HepG2 (cell line): Measurements from ENCODE around the gene ZNF584. TPM values are rescaled to one million over a fixed set of nuclear protein-coding genes. Genes with fewer than 3 reads are reported as not detected.

ENCODE experiments used
- AGO1 ChIP-seq: fragments of 200-400 bp; formaldehyde crosslinking; IDR thresholded peaks from 2 replicates; pipeline ENCODE4 v1.6.1; 2017; ENCODE audit warnings: mild to moderate bottlenecking, low read depth, low read length, moderate library complexity; ENCODE audit not compliant: poor library complexity, severe bottlenecking
- BCLAF1 ChIP-seq: fragments of 450-650 bp; IDR thresholded peaks from 2 replicates; pipeline ENCODE4 v1.6.1; 2017; ENCODE audit warnings: mild to moderate bottlenecking
- DRAP1 ChIP-seq: IDR thresholded peaks from 2 replicates; pipeline ENCODE4 v1.6.1; 2016; ENCODE audit warnings: missing genetic modification reagents, missing compliant biosample characterization
- EED ChIP-seq: sonication (generic); formaldehyde crosslinking; IDR thresholded peaks from 2 replicates; pipeline ENCODE4 v1.5.0; 2020; ENCODE audit warnings: mild to moderate bottlenecking, missing genetic modification reagents
- FOXA1 ChIP-seq, 2 experiments: fragments of 450-650 bp in 1 of 2; sonication (generic) in 1 of 2; formaldehyde crosslinking in 1 of 2; IDR thresholded peaks; 2 replicates each; pipeline versions ENCODE4 v1.4.0 to v1.6.1; 2016 to 2020; ENCODE audit warnings: missing genetic modification reagents in 1 of 2
- KIAA2018 ChIP-seq: sonication (generic); formaldehyde crosslinking; IDR thresholded peaks from 2 replicates; pipeline ENCODE4 v1.5.0; 2020; ENCODE audit warnings: mild to moderate bottlenecking, missing genetic modification reagents, borderline replicate concordance
- KLF16 ChIP-seq, 2 experiments: sonication (generic) in 1 of 2; formaldehyde crosslinking in 1 of 2; IDR thresholded peaks; 2 replicates each; pipeline versions ENCODE4 v1.6.1 to v1.8.0; 2016 to 2023; ENCODE audit warnings: missing genetic modification reagents in 2 of 2, missing compliant biosample characterization in 1 of 2
- NFKBIZ ChIP-seq: IDR thresholded peaks from 2 replicates; pipeline ENCODE4 v1.6.1; 2018; ENCODE audit warnings: missing genetic modification reagents, missing compliant biosample characterization
- RXRB ChIP-seq: IDR thresholded peaks from 2 replicates; pipeline ENCODE4 v1.6.1; 2016; ENCODE audit warnings: borderline replicate concordance, missing genetic modification reagents, missing compliant biosample characterization
- ZFP36L2 ChIP-seq: sonication (generic); formaldehyde crosslinking; IDR thresholded peaks from 2 replicates; pipeline ENCODE4 v1.4.0; 2020; ENCODE audit warnings: missing genetic modification reagents
- ZNF18 ChIP-seq: sonication (generic); formaldehyde crosslinking; IDR thresholded peaks from 2 replicates; pipeline ENCODE4 v1.8.0; 2022; ENCODE audit warnings: mild to moderate bottlenecking, missing genetic modification reagents; ENCODE audit not compliant: insufficient replicate concordance
- ZNF256 ChIP-seq: sonication (generic); formaldehyde crosslinking; conservative IDR thresholded peaks from 2 replicates; pipeline ENCODE4 v1.4.0; 2020; ENCODE audit warnings: missing genetic modification reagents
- ZNF331 ChIP-seq: sonication (generic); formaldehyde crosslinking; IDR thresholded peaks from 2 replicates; pipeline ENCODE4 v1.4.0; 2020; ENCODE audit warnings: missing genetic modification reagents
- ZNF790 ChIP-seq: sonication (generic); formaldehyde crosslinking; IDR thresholded peaks from 2 replicates; pipeline ENCODE4 v1.8.0; 2022; ENCODE audit warnings: missing genetic modification reagents, mild to moderate bottlenecking, borderline replicate concordance
- ZNF839 ChIP-seq: sonication (generic); formaldehyde crosslinking; IDR thresholded peaks from 2 replicates; pipeline ENCODE4 v1.4.0; 2020; ENCODE audit warnings: missing genetic modification reagents, mild to moderate bottlenecking, borderline replicate concordance
- polyA plus RNA-seq, 8 experiments: library from polyadenylated mRNA; depleted of rRNA in 3 of 8; stranded (reverse) in 7 of 8; unstranded in 1 of 8; fragments of >200 nt; fragmentation: Illumina TruSeq in 4 of 8; extraction: Trizol in 4 of 8; gene quantifications; 2 replicates each; pipeline versions ENCODE4 v1.2.1 to v1.2.3, GENCODE V29; 2011 to 2016; ENCODE audit warnings: low read depth in 4 of 8, missing spikeins in 1 of 8, mixed read lengths in 1 of 8; ENCODE audit not compliant: insufficient read depth in 1 of 8
- total RNA-seq, 5 experiments: library from RNA; depleted of rRNA; stranded (reverse); fragments of >200 nt; fragmentation: Illumina TruSeq; extraction: Trizol; gene quantifications; 2 replicates each; pipeline ENCODE4 v1.2.3, GENCODE V29; 2016; ENCODE audit warnings: low read depth in 1 of 5

ZNF584 gene
- total and polyA plus RNA-seq, 2 of the 13 experiments (the other 11 are each of a cell fraction or from before 2014, with no cell fraction given) = 2.4 to 7.0 TPM

GRCh38 chr19:58386576-58387337 lies 21.7 kb upstream of the ZNF584 start, which contains the start of gene RPS5 (continued):
- TF ChIP-seq ZNF18 (CRISPR knock-in tag) = no peak
- TF ChIP-seq ZNF839 = no peak; the same call in 1 of the 2 replicates
- 0 out of 2 replicates have a peak, but pooled peaks have one; percentile 3 for TF ChIP-seq ZNF256
- no peak for TF ChIP-seq ZFP36L2 (CRISPR knock-in tag)
- no peak for TF ChIP-seq AGO1
- peak; percentile 99 for TF ChIP-seq DRAP1
- peak; percentile 44 for TF ChIP-seq RXRB (CRISPR knock-in tag)
- TF ChIP-seq KIAA2018 (CRISPR knock-in tag) = no peak
- peak; percentile 33; the same call in 1 of the 2 replicates for TF ChIP-seq ZNF331 (CRISPR knock-in tag)
- TF ChIP-seq NFKBIZ (CRISPR knock-in tag) = no peak
- TF ChIP-seq BCLAF1 = no peak
- peak; percentile 75; the same call in 1 of the 2 replicates for TF ChIP-seq ZNF790 (CRISPR knock-in tag)
- TF ChIP-seq KLF16 (CRISPR knock-in tag; IDR thresholded peaks at IDR 0.05) = peak in 1 of 2 experiments; percentile 57; a peak in 2 of 4 replicates
- TF ChIP-seq FOXA1 (IDR thresholded peaks at IDR 0.05) = no peak
- TF ChIP-seq FOXA1 (CRISPR knock-in tag; IDR thresholded peaks at IDR 0.05) = no peak; the same call in 1 of the 2 replicates
- TF ChIP-seq EED (CRISPR knock-in tag) = no peak; the same call in 1 of the 2 replicates
